ENCODE measurements around the gene AHNAK.
"Not testable (repeated sequence)": the region's sequence is repeated elsewhere in the genome, so short reads cannot be mapped to it uniquely, and the experiment has no call there.

The AHNAK gene

DNA sequence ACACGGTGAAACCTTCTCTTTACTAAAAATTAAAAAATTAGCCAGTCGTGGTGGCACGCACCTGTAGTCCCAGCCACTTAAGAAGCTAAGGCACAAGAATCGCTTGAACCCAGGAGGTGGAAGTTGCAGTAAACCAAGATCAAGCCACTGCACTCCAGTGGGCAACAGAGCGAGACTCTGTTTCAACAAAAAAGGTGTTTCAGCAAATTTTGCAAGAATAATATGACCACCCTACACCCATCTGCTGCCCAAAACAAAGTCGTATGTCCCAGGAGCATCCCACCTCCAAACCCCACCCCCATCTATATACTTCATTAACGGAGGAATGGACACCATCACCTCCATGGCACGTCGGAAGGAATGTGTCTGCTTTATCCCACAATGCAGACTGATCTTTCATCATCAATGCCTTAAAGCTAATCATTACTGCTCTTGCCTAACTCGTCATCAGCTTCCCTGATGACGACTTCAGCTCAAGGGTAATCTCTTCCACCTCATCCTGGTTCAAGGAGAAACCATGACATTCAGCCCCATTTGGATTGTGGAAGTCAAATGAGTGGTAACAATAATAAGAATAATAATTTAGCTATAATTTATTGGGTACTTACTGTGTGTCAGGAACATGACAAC is 93.7 kb downstream of the AHNAK start:
- DNase-seq, result no peak

DNA sequence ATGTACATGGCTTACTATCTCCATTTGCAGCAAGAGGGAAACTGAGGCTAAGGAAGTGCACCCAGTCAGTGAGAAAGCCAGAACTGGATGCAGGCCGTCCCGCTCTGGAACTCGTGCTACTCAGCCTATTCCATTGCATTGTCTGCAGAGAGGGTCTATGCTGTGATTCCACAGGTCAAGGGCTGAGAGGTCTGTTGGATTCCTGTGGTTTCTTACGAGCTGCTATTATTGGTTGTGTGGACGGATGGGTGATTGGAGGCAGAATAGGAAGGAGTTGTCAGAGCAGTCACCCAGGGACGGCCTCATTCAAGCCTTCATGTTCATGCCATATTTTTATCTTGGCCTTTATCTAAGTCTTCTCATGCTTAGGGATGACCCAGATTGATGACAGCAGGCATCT is 94.3 kb downstream of the AHNAK start:
- no peak for DNase-seq

- DNase-seq, result no peak
Measured at GRCh38 chr11:62451241-62451621, 95.4 kb downstream of the AHNAK start.

- DNase-seq, result no peak
Measured at GRCh38 chr11:62450543-62451240, 95.9 kb downstream of the AHNAK start.

- not testable (repeated sequence) for DNase-seq
Measured at GRCh38 chr11:62449912-62450311, 96.7 kb downstream of the AHNAK start.

DNA sequence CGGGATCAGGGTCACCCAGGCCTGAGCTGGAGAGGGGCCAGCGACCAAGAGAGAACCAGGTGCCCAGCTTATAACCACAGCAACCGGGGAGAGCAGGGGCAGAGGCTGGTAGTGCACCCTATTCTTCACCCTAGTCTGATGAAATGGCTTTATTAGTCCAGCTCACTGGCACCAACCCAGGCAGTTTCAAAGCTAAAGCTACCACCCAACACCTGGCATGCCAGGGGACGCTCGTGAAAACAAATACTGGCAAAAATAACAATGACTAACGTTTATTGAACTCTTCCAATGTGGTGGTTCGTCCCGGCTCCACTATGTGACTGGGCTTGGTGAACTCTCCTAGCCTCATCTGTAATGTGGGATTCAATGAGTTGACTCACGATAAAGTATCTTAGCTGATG is 97.2 kb downstream of the AHNAK start:
- DNase-seq, result no peak

DNA sequence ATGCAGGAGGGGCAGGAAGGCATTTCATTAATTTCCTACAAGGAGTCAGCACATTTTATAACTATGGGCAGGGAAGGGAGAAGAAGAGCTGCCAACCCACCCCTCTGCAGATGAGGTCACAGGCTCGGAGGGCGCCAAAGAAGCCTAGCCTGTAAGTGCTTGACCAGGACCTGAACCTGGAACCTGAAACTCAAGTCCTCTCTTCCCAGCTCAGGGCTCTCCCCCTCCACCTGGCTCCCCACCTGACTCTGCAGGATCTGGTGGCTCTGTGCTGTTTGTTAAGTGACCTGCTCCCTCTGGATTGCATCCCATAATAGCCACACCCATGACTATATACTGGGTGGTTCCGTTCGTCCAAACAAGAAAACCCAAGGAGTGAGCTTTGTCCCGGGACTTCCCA is 100.5 kb downstream of the AHNAK start:
- no peak for DNase-seq

DNA sequence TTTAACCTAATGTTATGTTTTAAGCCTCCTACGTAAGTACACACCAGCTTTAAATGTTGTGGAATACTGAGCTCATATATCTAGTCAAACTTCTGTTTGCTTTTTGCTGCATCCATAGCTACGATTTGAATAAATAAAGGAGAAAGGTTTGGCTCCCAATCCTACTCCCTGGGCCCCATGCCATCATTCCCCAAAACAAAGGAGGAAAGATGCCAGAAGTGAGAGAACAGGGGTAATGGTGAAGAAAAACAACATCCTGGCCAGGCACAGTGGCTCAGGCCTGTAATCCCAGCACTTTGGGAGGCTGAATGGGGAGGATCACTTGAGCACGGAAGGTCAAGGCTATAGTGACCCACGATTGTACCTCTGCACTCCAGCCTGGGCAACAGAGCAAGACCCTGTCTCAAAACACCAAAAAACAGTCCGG is 101.3 kb downstream of the AHNAK start:
- no peak for DNase-seq

- no peak for DNase-seq
Measured at GRCh38 chr11:62444835-62445234, 101.8 kb downstream of the AHNAK start.

- peak; percentile 62 for DNase-seq
Measured at GRCh38 chr11:62444236-62444833, 102.3 kb downstream of the AHNAK start.

DNA sequence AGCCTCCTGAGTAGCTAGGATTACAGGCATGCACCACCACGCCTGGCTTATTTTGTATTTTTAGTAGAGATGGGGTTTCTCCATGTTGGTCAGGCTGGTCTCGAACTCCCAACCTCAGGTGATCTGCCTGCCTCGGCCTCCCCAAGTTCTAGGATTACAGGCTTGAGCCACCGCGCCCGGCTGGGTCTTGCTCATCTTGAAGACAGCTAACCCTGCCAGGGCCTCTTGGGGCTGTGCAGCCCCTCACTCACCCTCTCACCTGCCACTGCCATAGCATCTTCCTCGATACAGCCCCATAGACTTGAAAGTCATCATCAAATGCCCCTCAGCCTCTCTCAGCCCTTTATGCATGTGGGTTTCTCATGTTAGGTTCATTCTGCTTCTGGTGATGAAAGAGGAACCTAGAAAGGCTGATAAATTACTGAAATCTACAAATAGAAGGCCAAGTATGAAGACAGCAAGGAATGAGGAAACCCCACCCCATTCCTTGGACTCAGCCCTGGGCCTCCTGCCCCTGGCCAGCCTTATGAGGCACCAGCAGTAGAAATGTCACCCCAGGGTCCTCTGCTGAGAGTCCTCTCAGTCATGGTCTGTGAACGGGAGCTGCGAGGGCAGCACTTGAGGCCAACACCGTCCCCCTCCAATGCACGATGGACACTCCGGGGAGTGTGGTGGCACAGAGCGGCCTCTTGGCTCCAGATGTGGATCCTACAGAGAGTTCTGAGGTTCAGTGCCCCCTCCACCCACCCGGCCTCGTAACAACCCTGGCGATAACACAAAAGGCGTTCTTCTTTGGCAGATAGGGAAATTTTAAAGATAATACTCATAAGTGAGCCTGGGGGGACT is 103.0 kb downstream of the AHNAK start:
- DNase-seq, result no peak

DNA sequence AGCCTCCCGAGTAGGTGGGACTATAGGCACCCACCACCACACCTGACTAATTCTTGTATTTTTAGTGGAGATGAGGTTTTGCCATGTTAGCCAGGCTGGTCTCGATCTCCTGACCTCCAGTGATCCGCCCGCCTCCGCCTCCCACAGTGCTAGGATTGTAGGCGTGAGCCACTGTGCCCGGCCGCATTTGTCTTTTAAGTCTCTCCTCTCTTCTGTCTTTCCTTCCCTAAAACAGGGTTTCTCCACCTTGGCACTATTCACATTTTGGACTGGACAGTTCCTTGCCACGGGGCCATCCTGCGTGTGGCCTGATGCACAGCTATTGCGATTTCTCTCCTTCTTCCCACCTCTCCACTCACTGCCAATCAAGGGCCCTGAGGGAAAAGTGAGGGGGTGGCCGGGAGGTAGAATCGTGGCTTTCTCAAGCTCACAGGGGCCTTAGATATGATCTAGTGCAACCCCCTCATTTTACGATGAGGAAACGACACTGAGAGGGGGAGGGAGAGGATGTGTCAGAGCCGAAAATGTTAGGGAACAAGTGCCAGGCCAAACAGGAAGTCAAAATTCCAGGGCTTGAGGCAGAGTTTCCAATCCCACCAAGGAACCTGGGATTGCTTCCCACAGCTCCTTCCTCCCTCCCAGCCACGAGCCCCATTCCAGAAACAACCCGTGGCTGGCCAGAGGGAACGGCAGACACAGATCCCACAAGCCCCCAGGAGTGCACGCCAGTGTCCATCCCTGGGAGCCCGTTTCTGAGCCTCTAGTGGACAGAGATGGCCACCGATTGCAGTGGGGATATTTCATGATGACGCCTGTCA is 106.6 kb downstream of the AHNAK start:
- DNase-seq, result peak; percentile 40

DNA sequence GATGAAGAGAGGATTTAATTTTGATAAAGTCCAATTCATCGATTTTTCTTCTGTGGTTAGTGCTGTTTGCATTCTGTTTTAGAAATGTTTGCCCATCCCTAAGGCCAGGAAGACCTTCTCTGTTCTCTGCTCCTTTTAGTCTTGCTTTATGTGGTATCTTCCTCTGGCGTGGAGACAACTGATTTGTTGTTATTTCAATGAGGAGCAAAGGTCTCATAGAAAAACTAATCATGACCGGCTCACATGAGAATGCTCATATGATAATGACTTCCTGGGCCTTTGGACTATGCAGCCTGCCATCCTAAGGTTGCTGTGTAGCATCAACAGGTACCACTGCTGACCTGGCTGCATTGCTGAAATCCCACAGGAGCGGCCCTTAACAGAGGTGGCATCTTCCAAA is 108.0 kb downstream of the AHNAK start:
- no peak for DNase-seq

DNA sequence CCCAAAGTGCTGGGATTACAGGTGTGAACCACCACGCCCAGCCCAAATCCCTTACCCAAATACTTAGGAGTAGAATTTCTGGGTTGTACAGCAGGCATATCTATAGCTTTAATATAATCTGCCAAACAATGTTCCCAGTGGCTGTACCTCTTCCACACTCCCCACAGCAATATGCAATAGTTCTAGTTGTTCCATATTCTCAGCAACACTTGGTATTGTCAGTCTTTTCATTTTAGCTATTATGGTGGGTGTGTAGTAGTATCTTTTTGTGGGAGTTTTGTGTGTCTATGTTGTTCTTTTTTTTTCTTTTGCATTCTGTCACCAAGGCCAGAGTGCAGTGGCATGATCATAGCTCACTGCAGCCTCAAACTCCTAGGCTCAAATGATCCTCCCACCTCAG is 109.0 kb downstream of the AHNAK start:
- DNase-seq, result no peak

- no peak for DNase-seq
Measured at GRCh38 chr11:62435846-62436660, 110.6 kb downstream of the AHNAK start.

GRCh38 chr11:62433904-62434276 is 112.7 kb downstream of the AHNAK start:
- no peak for DNase-seq

DNA sequence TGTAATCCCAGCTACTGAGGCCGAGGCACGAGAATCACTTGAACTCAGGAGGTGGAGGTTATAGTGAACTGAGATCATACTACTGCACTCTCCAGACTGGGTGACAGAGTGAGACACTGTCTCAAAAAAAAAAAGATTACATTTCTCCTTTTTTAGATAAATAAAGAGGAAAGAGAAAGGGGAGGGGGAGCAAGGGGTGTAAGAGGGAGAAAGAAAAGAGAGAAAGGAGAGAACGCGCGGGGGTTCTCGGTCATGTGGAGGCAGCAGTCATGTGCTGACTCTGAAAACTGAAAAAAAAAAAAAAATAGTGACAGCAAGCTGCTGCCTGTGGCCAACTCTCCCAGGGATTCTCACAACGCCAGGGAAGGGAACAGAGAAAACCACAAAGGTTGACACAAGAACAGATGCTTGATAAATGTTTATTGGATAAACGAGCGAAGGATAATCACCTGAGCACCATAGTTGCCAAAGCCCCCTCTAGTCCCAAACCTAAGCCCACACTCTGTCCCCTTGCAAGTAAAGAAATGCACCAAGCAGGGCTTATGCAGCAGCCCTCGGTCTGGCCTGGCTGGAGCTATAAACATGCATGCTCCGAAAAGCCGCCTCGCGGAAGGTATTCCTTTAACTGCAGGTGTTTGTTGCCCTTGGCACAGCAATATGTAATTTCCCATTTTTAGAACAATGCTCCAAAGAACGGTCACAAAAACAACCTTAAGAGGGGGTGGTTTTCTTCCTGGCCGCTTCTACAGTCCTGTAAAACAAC is 113.3 kb downstream of the AHNAK start:
- no peak for DNase-seq

DNA sequence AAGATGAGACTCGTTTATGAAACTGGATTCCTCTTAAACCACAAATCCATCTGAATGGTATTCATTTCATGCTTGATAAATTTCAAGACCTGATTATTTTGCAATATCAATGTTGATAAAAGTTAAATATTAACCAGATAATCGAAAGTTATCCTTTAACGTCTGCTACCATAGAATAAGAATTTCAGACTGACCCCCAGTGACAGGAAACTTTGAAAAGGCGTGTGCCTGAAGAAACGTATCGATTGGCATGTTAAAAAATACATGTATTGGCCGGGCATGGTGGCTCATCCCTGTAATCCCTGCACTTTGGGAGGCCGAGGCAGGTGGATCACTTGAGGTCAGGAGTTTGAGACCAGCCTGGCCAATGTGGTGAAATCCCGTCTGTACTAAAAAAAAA is 113.9 kb downstream of the AHNAK start:
- no peak for DNase-seq

DNA sequence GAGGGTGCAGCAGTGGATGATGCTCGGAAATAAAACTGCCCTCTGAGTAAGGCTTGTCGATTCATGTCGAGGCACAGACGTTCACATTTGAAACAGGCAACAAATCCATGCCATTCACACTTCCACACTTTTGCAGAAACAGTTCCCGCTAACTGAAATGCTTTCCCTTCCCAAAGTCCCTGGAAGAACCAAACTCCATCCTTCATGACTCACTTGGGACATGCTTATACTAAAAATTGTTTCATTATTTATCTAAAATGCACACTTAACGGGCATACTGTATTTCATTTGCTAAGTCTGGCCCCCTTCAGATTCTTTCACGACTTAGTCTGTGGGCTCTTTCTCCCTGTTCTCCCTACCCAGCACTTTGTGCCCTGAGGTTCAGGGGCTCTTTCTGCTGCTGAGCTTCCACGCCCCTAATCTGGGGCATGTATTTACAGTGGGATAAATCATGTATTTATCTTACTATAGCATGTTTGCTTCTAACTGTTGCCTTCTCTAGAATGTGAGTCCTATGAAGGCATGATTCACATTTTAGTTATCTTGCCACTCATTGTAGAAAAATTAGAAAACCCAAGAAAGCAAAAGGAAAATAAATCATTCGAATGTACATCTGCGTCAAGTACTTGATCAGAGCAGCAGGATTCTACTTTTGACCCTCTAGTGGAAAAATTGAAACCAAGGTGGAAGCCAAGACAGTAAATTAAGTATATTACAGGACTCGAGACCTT is 115.3 kb downstream of the AHNAK start:
- DNase-seq, result peak; percentile 93

- DNase-seq, result no peak
Measured at GRCh38 chr11:62430425-62430824, 116.2 kb downstream of the AHNAK start.

All from HCEC 1CT (cell line).